GM21529 (cell line): ENCODE results near the gene MLYCD.

Experiments used
- ATAC-seq: cut with Tn5 transposase; IDR thresholded peaks from one replicate; pipeline ENCODE4 v1.9.1; 2021; ENCODE audit not compliant: unreplicated experiment

Gene MLYCD

DNA sequence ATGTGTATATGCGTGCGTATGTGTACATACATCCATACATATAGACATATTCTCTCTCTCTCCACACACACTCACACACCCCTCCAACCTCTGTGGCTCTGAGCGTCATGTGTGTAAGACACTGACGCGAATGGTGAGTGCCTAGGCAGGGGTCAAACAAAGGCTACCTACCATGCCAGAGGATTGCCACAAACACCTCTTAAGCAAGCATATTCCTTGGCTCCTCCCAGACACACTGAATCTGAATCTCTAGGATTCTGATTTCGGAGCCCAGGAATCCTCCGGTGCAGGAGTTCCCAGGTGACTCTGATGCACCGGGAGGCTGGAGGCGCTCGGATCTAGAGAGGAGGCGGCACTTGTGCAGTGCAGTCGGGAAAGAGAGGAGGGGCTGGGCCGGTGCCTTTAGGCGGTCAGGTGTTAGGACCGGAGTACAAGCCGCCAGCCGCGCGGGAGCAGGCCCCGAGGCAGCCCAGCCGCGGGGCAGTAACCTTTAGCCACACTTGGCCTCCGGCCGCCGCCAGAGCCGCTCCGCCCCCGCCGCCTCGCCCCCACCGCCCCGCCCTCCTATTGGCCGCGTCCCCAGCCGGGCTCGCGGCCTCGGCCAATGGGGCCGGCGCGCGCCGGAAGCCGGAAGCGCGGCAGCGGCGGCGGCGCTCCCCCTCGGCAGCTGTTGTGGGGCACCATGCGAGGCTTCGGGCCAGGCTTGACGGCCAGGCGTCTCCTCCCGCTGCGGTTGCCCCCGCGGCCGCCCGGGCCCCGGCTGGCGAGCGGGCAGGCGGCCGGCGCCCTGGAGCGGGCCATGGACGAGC, at the start of gene MLYCD:
Gene MLYCD (plus strand): TSS at position 653 of the 809 bp plus-strand sequence. CDS start 30 bp downstream, at position 683.
- peak; percentile 88 for ATAC-seq

DNA sequence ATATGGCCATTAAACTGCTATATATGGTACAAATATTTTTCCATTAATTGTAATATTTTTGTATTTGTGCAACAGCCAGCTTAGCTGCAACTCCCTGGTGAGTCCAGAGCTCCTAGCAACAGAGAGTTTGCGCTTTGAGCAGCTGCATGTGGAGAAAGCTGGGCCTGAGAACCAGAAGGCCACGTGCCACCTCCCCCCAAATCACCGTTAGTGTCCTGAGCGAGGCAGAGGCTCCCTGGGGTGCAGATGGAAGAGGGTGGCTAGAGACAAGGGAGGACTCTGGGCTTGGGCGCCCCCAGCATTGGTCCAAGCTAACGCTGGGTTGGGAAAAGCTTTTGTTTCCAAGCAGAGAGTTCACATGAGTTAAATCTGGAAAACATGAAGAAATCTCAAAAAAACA, 49.5 kb upstream of the MLYCD start:
- ATAC-seq = no peak

DNA sequence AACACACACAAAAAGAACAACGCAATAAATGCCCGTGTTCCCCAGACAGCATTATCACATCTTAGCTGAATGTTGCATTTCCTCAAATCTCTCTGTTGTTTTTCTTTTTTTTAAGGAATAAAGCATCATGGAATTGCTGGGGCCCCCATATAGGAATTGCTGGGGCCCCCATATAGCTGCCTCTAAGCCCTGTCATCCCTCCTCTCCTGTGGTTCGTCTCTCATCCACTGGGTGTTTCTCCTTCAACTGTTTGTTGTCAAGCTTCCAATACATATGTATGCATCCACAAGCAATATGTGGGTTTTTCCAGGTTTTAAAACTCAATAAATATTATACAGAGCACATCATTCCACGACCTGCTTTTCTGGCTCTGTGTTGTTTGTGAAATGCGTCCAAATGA, 48.0 kb upstream of the MLYCD start:
- ATAC-seq = no peak

DNA sequence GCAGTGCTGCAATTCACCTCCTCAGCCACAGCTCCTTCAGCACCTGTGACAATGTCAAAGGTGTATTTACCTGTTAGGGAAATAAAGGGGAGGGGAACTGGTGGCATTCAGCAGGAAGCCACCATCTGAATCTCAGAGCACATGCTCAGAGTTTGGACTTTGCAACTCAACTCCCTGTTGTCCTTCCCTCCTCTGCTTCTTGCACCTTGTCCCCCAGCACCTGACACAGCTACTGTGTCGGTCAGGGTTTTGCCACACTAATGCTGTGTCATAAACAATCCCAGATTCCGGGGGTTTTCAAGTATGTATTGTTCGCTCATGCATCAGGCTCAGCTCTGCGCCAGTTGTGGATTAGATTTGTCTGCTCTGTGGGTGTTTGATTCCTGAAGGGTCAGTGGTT, 47.4 kb upstream of the MLYCD start:
- no peak for ATAC-seq

DNA sequence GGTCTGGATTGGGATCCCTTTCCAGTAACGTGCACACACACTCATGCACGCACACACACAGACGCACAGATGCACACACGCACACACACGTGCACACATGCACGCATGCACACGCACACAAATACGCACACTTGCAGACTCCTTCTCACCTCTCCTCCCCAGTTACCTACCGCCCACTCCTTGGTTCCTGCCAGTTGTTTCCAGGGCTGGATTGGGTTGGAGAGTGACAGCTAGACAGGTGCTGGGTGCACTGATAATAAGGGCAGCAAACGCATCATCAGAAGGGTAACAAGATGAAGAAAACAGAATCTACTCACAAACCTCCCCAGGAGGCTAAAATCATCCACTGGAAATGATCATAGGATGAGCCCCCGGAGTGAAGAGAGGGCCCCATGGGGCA, 46.1 kb upstream of the MLYCD start:
- ATAC-seq = no peak

DNA sequence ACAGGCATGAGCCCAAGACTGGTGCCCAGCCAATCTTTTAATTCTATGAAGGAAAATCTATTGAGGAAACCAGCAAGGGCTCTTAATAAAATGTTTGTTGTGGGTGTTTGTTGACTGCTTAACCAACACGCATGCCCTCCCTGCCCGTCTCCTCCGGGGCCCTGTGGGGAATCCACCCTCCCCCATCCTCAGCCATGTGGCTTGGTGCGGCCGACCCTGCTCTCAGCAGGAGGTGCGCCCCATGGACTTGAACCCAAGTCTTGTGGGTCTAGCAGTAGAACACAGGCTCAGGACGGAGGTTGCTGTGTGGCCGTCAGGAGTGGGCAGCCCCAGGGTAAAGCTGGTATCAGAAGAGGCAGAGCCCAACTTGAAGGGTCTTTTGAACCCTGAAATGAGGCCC, 45.1 kb upstream of the MLYCD start:
- ATAC-seq = no peak

DNA sequence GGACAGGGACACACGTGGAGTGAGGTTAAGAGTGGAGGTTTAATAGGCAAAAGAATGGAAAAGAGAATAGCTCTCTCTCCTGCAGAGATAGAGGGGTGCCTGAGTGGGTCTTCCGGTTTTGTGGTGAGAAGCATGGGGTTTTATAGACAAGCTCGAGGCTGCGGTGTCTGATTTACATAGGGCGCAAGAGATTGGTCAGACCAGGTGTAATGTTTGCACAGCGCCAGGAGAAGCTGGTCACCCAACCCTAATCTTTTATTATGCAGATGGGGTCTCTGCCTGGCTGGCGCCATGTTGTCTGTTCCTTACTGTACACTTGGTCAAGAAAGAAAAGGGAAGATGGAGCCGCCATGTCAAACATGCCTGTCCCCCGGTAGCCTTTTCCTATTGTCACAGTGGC, 44.5 kb upstream of the MLYCD start:
- no peak for ATAC-seq

DNA sequence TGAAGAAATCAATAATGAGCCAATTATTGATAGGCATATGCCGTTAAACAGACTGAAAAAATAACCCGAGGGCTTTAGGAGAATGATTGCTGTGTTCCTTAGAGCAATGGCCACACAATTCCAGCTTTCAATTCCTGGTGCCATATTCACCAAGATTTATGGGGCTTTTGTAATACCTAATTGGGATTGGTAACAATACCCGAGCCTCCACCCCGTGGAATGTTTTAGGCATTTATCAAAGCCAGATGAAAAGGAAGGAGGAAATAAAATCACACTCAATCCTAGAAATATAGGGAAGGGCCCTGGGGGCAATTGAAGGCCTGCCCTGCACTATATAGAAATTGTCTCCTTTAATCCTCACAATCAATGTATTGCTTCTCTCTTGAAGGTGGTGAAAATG, 42.1 kb upstream of the MLYCD start:
- no peak for ATAC-seq

DNA sequence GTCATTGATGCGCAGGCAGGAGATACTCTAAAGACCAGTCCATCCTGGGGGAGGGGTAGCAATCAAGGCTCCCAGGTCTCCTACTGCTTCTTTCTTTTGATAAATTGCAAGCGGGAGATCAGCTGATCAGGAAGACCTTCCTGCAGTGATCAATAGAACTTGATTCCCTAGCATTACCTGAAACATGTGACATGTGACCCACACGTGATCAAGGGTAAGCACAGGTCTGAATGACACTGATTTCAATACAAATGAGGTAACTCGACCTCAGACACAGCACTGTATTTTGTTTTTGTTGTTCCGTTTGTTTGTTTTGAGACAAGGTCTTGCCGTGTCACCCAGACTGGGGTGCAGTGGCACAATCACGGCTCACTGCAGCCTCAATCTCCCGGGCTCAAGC, 39.6 kb upstream of the MLYCD start:
- no peak for ATAC-seq

DNA sequence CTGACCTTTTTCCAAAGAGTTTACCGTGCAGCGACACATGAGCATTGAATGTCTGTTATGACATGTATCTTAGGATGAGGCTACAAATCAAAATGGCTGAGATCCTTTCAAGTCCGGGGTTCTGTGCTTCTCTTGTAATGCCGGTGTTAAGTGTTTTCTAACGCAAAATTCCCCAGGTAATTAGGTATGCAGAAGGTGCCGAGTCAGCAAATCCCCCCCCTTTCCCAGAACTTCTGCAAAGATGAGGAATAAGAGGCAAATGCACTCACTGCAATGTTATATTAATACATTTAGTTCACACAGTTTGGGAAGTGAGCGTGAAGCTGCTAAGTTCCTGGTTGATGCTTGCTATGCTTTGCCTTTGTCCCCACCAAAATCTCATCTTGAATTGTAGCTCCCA, 36.3 kb upstream of the MLYCD start:
- no peak for ATAC-seq

DNA sequence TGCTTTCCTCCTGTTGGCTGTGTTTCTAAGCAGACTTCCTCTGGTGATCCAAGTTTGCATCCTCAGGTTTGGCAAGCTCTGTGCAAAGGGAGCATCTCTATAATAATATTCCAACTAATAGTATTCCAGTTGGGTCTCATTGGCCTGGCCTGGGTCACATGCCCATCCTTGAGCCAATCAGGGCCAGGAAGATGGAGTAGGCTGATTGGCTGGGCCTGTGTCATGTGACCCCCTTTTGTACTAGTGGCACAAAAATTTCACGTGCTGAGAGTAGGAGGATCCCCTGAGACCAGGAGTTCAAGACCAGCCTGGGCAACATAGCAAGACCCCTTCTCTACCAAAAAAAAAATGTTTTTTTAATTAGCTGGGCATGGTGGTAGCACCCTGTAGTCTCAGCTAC, 35.2 kb upstream of the MLYCD start:
- no peak for ATAC-seq

DNA sequence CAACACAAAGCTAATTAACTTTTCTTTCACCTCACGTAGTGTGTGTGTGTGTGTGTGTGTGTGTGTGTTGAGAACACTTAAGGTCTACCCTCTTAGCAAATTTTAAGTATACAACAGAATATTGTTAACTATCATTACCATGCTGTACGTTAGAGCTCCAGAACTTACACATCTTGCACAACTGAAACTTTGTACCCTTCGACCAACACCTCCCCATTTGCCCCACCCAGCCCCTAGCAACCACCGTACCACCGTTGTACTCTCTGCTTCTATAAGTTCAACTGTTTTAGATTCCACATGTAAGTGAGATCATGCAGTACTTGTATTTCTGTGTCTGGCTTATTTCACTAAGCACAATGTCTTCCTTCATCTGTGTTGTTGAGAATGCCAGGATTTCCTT, 28.1 kb upstream of the MLYCD start:
- no peak for ATAC-seq

DNA sequence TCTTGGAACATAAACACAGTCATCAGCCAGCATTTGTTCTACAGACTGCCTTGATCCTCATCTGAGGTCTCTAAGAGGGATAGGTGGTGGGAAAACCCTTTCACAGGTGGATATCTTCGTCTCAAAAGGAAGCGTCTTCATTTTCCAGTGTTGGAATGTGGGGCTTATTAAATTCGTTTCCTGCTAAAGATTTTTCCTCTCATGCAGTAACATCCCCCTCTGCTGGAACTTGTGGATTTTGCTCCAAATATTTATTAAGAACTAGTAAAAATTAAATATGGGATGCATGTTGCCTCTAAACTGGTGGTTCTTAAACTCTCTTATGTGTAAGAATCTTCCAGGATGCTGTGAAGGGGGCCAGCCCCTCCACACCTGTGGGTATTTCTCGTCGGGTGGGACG, 20.1 kb upstream of the MLYCD start:
- no peak for ATAC-seq

DNA sequence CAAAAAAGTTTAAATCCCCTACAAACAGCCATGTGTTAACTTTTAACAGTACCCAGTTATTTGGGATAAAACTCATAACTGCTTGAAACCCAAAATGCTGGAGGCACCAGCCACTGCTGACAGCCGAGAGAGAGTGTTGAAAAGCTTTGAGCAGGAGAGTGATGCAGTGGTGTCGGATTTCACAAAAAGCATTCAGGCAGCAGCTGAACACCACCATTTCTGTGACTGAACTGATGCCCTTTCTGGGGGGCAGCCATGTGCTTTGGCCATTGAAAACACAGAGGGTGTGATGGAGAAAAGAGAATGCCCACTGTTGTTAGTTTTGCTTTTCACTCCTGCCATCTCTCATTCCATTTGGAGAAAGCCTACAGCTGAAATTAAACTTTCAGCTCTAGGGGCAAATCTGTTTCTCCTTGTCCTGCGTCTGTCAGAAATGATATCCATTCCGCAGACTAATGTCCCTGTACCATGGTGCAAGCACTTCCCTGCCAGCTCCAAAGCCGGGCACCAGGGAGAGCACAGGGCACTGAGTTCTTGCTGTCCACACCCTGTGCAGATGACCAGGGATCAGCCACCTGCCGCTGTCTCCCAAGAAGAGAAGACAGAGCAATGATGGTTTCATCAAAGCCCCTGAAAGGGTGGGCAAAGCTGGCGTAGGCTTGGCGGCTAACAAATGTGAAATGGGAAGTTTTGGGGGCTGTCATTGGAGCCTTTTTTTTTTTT, 16.6 kb upstream of the MLYCD start:
- ATAC-seq = no peak

DNA sequence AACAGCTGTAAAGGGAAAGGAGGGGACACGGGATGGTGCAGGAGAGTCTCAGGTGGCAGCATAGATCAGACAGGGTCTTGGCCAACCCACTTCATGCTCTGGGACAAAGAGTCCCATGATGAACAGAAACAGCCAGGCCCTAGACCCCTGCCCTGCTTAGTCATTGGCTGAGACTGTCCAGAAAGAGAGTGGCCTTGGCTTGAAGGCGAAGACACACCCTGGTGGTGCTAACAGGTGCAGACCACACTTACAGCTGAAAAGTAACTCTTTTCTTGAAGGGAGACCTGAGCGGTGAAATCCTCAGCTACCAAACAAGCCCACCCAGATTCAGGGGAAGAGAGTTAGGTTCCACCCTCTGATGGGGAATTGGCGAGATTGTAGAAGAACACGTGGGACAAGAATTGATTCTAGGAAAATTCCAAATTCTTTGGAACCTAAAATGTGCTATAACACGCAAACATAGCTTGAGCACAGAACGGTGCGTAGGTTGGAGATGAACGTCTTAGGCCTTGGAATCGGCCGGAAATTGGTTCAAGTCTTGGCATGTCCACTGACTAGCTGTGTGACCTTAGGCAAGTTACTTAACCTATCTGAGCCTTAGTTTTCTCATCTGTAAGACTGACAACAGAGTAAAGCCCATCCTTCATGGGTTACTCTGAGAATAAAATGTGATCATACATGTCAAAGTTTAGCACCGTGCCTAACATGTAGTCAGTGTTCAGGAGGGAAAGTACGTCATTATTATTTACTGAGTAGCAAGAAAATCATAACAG, 12.5 kb upstream of the MLYCD start:
- ATAC-seq = no peak

DNA sequence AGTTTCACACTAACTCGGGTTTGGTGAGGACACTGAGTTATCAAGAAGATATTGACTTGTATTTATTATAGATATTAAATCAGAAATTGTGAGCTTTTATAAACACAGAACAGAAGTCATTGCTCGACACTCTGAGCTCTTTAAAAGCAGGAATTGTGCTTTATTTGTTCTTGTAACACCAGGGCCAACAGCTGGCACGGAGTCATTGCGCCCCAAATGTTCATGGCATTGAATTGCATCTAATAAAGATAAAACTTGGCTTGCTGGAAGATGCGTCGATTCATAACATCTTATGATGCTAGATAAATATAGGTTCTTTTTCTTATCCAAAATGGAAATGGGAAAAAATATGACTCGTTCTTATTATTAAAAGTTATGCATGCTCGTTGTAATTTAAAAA, 11.8 kb upstream of the MLYCD start:
- ATAC-seq = no peak

DNA sequence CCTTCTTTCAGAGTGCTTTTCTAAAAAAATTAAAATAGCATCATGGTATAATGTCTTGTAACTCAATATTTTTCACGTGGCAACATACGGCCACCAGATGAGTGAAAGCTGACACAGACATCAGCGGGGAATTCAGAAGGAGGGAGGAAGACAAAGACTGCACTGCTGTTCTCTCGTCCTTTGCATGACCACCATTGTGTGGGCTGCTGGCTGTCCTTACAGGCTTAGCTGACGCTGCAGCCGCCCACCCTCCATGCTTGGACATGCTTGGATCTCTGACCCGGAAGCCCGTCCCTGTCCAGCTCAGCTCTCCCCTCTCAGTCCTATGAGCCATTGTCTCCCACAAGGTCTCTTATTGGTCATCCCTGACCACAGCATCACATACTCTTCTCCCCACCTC, 11.4 kb upstream of the MLYCD start:
- no peak for ATAC-seq

DNA sequence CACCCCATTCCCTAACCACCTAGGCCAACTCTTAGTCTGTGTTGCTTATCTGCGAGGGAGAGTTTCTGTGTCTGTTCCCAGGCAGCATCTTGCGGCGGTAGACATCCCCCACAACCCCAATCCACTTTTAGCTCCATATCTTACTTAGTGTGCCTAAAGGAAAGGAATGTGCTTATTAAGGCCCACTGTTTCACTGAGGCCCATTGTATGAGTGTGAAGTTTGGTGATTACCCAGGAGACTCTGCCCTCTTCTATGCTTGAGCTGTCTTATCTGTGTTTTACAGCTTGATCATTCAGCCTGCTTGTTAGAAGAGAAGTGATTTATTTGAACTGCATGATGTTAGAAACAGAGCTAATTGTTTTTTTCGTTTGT, 10.3 kb upstream of the MLYCD start:
- no peak for ATAC-seq

DNA sequence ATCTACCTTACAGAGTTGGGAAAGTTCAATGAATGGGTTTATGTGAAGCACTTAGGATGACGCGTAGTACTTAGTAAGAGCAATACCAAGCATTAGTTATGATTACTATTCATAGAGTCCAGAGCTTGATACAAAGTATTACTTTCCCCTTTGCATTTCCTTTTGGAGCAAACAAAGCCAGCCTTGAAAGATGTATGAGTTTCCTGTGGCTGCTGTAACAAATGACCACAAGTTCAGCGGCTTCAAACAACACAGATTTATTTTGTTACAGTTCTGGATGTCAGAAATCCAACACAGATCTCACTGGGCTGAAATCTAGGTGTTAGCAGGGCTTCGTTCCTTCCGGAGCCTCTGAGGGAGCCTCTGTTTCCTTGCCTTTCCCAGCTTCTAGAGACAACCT, 8.6 kb upstream of the MLYCD start:
- no peak for ATAC-seq

DNA sequence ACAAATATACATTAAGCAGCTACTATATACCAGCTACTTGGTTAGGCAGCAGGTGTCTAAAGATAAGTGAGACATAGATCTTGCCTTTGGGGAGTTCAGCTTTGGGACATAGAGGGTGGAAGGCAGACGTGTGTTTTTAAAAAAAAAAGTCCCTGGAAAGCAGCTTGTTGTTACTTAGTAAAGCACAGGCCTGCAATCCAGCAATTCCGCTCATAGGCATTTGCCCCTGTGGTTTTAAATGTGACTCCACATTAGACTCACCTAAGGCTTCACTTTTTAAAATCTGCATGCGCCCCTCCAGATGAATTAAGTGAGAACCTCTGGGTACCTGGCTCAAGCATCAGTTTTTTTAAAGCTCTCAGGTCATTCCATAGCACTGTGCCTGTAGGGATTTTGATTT, 7.2 kb upstream of the MLYCD start:
- ATAC-seq = no peak

DNA sequence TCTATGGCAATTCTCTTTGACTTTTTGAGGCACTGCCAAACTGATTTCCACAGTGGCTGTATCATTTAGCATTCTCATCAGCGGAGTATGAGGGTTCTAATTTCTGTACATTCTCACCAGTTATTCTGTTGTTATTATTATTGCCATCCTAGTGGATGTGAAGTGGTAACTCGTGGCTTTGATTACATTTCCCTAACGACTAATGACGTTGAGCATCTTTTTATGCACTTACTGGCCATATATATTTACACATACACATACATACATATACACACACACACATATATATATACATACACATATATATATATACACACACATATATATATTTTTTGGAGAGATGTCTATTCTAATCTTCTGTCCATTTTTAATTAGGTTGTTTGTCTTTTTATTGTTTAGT, 3.7 kb upstream of the MLYCD start:
- no peak for ATAC-seq

DNA sequence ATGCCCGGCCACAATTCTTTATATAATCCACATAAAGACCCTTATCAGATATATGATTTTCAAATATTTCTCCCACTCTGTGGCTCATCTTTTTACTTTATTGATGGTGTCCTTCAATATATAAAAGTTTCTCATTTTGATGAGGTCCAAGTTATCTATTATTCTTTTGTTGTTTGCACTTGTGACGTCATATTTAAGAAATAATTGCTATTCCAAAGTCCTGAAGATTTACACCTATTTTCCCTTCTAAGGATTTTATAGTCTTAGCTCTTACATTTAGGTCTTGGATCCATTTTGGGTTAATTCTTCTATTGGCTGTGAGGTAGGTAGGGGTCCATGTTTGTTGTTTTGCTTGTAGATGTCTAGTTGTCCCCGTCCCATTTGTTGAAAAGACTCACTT, 3.0 kb upstream of the MLYCD start:
- no peak for ATAC-seq
